Neural cell (in vitro differentiated cells): ENCODE measurements around the gene VEGFB. TPM values are rescaled to one million over a fixed set of nuclear protein-coding genes. Genes with fewer than 3 reads are reported as not detected.

Experiments
- H2AFZ ChIP-seq: fragments of 200-600, 300-800 bp; sonication (generic), shearing (Covaris generic); 2 replicates; pipeline ENCODE4 v1.6.0; 2014; ENCODE audit warnings: low read depth, mild to moderate bottlenecking, antibody characterized with exemption, low read length, moderate library complexity
- H3F3A ChIP-seq: fragments of 200-600 bp; shearing (Covaris generic); 2 replicates; pipeline ENCODE4 v1.6.1; 2016; ENCODE audit warnings: mild to moderate bottlenecking, moderate library complexity, mixed read lengths, antibody characterized with exemption, low read length; ENCODE audit not compliant: insufficient read depth, poor library complexity, severe bottlenecking
- H3K27ac ChIP-seq: fragments of 200-600, 300-800 bp; sonication (generic), shearing (Covaris generic); 2 replicates; pipeline ENCODE4 v1.5.1; 2014; ENCODE audit warnings: mild to moderate bottlenecking, low read length, moderate library complexity
- H3K27me3 ChIP-seq: fragments of 300-800, 200-600 bp; sonication (generic), shearing (Covaris generic); 2 replicates; pipeline ENCODE4 v1.6.0; 2014; ENCODE audit warnings: mild to moderate bottlenecking, low read depth, low read length, moderate library complexity; ENCODE audit not compliant: insufficient read depth
- H3K36me3 ChIP-seq: fragments of 300-800, 200-600 bp; sonication (generic), shearing (Covaris generic); 2 replicates; pipeline ENCODE4 v1.5.1; 2014; ENCODE audit warnings: mild to moderate bottlenecking, antibody characterized with exemption, low read length, moderate library complexity; ENCODE audit not compliant: insufficient read depth
- H3K4me2 ChIP-seq: fragments of 300-800, 200-600 bp; sonication (generic), shearing (Covaris generic); 2 replicates; pipeline ENCODE4 v1.6.0; 2014; ENCODE audit warnings: mild to moderate bottlenecking, low read length
- H3K4me3 ChIP-seq: fragments of 300-800, 200-600 bp; sonication (generic), shearing (Covaris generic); 2 replicates; pipeline ENCODE4 v1.5.1; 2014; ENCODE audit warnings: mild to moderate bottlenecking, low read length, moderate library complexity
- H3K79me2 ChIP-seq: fragments of 200-600 bp; shearing (Covaris generic); replicated peaks from 2 replicates; pipeline ENCODE4 v1.6.0; 2014; ENCODE audit warnings: mild to moderate bottlenecking, low read length, moderate library complexity; ENCODE audit not compliant: insufficient read depth
- H3K9ac ChIP-seq: fragments of 300-800, 200-600 bp; sonication (generic), shearing (Covaris generic); 2 replicates; pipeline ENCODE4 v1.6.1; 2016; ENCODE audit warnings: mild to moderate bottlenecking, low read length, mixed read lengths
- H3K9me2 ChIP-seq: fragments of 200-600 bp; shearing (Covaris generic); 2 replicates; pipeline ENCODE4 v1.6.1; 2016; ENCODE audit warnings: mild to moderate bottlenecking, low read length, mixed read lengths; ENCODE audit not compliant: insufficient read depth
- H3K9me3 ChIP-seq: fragments of 200-600, 300-800 bp; sonication (generic), shearing (Covaris generic); 2 replicates; pipeline ENCODE4 v1.6.1; 2016; ENCODE audit warnings: mild to moderate bottlenecking, mixed run types, low read length, moderate library complexity, mixed read lengths
- H4K20me1 ChIP-seq: fragments of 200-600 bp; shearing (Covaris generic); 2 replicates; pipeline ENCODE4 v1.6.1; 2016; ENCODE audit warnings: mild to moderate bottlenecking, mixed run types; ENCODE audit not compliant: insufficient read depth
- EP300 ChIP-seq: fragments of 450-650 bp; conservative IDR thresholded peaks from 2 replicates; pipeline ENCODE4 v1.6.1; 2014; ENCODE audit warnings: antibody characterized with exemption, mild to moderate bottlenecking, moderate library complexity; ENCODE audit not compliant: poor library complexity, severe bottlenecking
- EZH2 ChIP-seq: fragments of 200-600, 300-800 bp; shearing (Covaris generic), sonication (generic); IDR thresholded peaks from 2 replicates; pipeline ENCODE4 v1.6.1; 2014; ENCODE audit warnings: antibody characterized with exemption, low read length, borderline replicate concordance, mild to moderate bottlenecking; ENCODE audit not compliant: insufficient read depth, poor library complexity, severe bottlenecking
- MXI1 ChIP-seq: fragments of 450-650 bp; conservative IDR thresholded peaks from 2 replicates; pipeline ENCODE4 v1.6.1; 2014; ENCODE audit warnings: antibody characterized with exemption, mild to moderate bottlenecking; ENCODE audit not compliant: poor library complexity, severe bottlenecking
- POLR2AphosphoS5 ChIP-seq: IDR thresholded peaks from 2 replicates; pipeline ENCODE4 v1.6.1; 2012
- RAD21 ChIP-seq: fragments of 450-650 bp; conservative IDR thresholded peaks from 2 replicates; pipeline ENCODE4 v1.6.1; 2014; ENCODE audit warnings: antibody characterized with exemption, mild to moderate bottlenecking, moderate library complexity
- SMC3 ChIP-seq: fragments of 450-650 bp; conservative IDR thresholded peaks from 2 replicates; pipeline ENCODE4 v1.6.1; 2014; ENCODE audit warnings: antibody characterized with exemption, mild to moderate bottlenecking, moderate library complexity; ENCODE audit not compliant: poor library complexity
- TAF1 ChIP-seq: IDR thresholded peaks from 2 replicates; pipeline ENCODE4 v1.6.1; 2012; ENCODE audit warnings: low read depth
- polyA plus RNA-seq: library from polyadenylated mRNA; depleted of rRNA; stranded (reverse); fragments of >200 nt; gene quantifications from 2 replicates; pipeline ENCODE4 v1.2.3, GENCODE V29; 2014
- TF ChIP-seq, protein P1 (sequence below): fragments of 450-650 bp; IDR thresholded peaks from 2 replicates; pipeline ENCODE4 v1.5.1; 2014; ENCODE audit warnings: antibody characterized with exemption, mild to moderate bottlenecking, moderate library complexity; ENCODE audit not compliant: poor library complexity, severe bottlenecking
- TF ChIP-seq, protein P2 (sequence below): IDR thresholded peaks from 2 replicates; pipeline ENCODE4 v1.6.1; 2012; ENCODE audit warnings: borderline replicate concordance

The VEGFB gene
- polyA plus RNA-seq, 1 donor from 2014 or later = 4.8 TPM

DNA sequence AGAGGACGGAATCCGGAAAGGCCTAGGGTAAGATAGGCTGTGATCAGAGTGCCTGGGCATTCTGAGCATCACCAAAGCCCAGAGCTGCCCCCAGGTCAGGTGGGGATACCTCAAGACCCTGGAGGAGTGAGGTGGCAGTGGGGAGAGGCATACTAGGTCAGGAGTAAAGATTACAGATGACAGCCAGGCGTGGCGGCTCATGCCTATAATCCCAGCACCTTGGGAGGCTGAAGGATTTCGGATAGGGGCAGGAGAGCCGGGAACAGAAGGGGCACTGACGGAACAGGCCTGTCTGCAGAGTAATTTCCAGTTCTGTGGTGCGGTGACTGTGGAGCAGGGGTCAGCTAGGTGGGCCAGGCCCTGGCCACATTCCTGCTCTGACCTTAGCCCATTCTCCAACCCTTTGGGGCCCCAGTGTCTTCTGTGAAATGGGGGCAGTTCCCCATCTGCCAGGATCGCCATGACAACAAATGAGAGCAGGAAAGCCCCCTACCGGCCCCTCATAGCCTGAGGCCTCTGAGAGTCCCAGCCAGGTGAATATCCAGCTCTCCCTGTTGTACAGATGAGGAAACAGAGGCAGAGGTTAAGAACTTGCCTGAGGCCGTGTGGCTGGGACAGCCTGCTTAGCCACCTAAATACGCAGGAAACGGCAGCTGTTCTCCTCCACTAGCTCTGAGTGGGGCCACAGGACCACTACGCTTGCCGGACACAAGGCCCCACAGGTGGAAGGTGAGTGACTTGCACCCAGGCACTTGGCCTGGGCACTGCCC is 40.8 kb downstream of the VEGFB start:
- Histone ChIP-seq H3K9me2 (no peaks in the 10 kb centered on the region), H3F3A (peaks cover 4% of the 10 kb centered on the region), H3K4me2 (no peak overlapping the region), H3K79me2 (no peaks in the 10 kb centered on the region), H3K27me3 (no peaks in the 10 kb centered on the region), H2AFZ (no peak overlapping the region), H3K27ac (no peak overlapping the region), H3K9me3 (no peaks in the 10 kb centered on the region), H3K36me3 (no peaks in the 10 kb centered on the region), H3K9ac (no peak overlapping the region), H3K4me3 (no peak overlapping the region), H4K20me1 (no peaks in the 10 kb centered on the region)
- TF ChIP-seq EP300 (no peak), TAF1 (no peak), POLR2AphosphoS5 (no peak), RAD21 (no peak), MXI1 (no peak), SMC3 (no peak), EZH2 (no peak)
- TF ChIP-seq, protein P1, sequence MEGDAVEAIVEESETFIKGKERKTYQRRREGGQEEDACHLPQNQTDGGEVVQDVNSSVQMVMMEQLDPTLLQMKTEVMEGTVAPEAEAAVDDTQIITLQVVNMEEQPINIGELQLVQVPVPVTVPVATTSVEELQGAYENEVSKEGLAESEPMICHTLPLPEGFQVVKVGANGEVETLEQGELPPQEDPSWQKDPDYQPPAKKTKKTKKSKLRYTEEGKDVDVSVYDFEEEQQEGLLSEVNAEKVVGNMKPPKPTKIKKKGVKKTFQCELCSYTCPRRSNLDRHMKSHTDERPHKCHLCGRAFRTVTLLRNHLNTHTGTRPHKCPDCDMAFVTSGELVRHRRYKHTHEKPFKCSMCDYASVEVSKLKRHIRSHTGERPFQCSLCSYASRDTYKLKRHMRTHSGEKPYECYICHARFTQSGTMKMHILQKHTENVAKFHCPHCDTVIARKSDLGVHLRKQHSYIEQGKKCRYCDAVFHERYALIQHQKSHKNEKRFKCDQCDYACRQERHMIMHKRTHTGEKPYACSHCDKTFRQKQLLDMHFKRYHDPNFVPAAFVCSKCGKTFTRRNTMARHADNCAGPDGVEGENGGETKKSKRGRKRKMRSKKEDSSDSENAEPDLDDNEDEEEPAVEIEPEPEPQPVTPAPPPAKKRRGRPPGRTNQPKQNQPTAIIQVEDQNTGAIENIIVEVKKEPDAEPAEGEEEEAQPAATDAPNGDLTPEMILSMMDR = no peak
- TF ChIP-seq, protein P2, sequence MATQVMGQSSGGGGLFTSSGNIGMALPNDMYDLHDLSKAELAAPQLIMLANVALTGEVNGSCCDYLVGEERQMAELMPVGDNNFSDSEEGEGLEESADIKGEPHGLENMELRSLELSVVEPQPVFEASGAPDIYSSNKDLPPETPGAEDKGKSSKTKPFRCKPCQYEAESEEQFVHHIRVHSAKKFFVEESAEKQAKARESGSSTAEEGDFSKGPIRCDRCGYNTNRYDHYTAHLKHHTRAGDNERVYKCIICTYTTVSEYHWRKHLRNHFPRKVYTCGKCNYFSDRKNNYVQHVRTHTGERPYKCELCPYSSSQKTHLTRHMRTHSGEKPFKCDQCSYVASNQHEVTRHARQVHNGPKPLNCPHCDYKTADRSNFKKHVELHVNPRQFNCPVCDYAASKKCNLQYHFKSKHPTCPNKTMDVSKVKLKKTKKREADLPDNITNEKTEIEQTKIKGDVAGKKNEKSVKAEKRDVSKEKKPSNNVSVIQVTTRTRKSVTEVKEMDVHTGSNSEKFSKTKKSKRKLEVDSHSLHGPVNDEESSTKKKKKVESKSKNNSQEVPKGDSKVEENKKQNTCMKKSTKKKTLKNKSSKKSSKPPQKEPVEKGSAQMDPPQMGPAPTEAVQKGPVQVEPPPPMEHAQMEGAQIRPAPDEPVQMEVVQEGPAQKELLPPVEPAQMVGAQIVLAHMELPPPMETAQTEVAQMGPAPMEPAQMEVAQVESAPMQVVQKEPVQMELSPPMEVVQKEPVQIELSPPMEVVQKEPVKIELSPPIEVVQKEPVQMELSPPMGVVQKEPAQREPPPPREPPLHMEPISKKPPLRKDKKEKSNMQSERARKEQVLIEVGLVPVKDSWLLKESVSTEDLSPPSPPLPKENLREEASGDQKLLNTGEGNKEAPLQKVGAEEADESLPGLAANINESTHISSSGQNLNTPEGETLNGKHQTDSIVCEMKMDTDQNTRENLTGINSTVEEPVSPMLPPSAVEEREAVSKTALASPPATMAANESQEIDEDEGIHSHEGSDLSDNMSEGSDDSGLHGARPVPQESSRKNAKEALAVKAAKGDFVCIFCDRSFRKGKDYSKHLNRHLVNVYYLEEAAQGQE = no peak

DNA sequence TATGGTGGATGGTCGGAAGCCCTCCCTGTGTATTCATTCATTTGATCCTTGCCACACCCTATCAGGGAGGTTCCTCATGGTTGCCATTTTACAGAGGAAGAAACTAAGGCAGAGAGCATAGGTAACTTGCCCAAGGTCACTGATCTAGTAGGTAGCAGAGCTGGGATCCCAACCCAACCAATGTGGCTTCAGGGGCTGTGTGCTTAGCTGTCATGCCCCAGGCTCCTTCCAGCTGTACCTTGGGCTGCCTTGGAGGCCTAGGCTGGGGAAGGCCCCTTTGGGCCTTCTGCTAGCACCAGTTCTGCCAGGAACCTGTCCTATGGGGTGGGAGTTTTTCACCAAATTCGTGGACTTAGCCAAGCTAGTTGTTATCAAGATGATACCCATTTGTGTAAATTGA is 41.5 kb downstream of the VEGFB start:
- TF ChIP-seq EZH2 (no peak), EP300 (no peak), RAD21 (no peak), MXI1 (no peak), POLR2AphosphoS5 (no peak), TAF1 (no peak), SMC3 (no peak)
- TF ChIP-seq, protein P2 = no peak
- TF ChIP-seq, protein P1 = no peak
- Histone ChIP-seq H3K9ac (no peak overlapping the region), H2AFZ (no peak overlapping the region), H3F3A (no peaks in the 10 kb centered on the region), H4K20me1 (no peaks in the 10 kb centered on the region), H3K4me2 (no peak overlapping the region), H3K4me3 (no peak overlapping the region), H3K36me3 (no peaks in the 10 kb centered on the region), H3K27me3 (no peaks in the 10 kb centered on the region), H3K9me2 (no peaks in the 10 kb centered on the region), H3K9me3 (no peaks in the 10 kb centered on the region), H3K79me2 (no peaks in the 10 kb centered on the region), H3K27ac (no peak overlapping the region)
